ENCODE results near the gene PPFIA1.

DNA sequence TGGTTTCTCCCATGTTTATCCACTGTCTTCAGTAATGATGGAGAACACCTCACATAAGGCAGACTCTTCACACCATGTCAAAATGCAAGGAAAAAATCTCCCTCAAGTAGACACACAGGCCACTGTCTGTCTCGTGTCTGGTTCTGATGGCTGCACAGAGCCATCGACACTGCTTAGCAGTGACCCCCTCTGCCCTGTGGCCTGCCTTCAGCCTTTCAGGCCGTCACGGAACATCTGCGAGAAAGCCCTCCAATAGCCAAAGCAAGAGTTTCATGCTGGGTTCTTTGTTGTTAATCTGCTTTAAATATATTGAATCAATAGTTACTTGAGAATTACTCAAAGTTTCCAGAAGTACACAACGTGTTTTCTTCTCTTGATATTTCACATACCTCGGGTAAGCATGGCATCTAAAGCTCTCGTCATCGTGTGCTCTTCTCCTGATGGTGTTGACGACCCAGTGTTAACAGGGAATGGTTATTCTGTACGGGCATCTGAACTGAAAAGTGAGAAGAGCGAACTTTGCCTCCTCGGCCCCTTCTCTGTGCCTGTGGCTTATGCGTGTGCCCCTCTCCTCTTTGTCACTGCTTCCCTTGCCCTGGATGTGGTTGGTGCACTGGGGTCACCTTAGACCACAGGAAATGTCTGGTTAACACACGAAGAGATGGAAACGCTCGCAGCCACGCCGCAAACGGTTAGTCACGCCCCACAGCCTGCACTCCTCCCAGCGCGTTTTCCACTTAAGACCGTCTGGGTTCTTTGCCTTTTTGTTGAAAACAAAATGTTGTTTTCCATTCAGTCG lies 94.5 kb downstream of the PPFIA1 start:
- TF ChIP-seq, protein P1, sequence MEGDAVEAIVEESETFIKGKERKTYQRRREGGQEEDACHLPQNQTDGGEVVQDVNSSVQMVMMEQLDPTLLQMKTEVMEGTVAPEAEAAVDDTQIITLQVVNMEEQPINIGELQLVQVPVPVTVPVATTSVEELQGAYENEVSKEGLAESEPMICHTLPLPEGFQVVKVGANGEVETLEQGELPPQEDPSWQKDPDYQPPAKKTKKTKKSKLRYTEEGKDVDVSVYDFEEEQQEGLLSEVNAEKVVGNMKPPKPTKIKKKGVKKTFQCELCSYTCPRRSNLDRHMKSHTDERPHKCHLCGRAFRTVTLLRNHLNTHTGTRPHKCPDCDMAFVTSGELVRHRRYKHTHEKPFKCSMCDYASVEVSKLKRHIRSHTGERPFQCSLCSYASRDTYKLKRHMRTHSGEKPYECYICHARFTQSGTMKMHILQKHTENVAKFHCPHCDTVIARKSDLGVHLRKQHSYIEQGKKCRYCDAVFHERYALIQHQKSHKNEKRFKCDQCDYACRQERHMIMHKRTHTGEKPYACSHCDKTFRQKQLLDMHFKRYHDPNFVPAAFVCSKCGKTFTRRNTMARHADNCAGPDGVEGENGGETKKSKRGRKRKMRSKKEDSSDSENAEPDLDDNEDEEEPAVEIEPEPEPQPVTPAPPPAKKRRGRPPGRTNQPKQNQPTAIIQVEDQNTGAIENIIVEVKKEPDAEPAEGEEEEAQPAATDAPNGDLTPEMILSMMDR (IDR thresholded peaks at IDR 0.05): no peak
- no peak for TF ChIP-seq POLR2AphosphoS5 (IDR thresholded peaks at IDR 0.05)
- no peak for TF ChIP-seq EP300 (IDR thresholded peaks at IDR 0.05)
- no peak for TF ChIP-seq POLR2A (IDR thresholded peaks at IDR 0.05; ENCODE audit: low read depth)
